GM12878 (cell line): ENCODE results near the gene SMAD9. TPM values are rescaled to one million over a fixed set of nuclear protein-coding genes. Genes with fewer than 3 reads are reported as not detected.

ENCODE experiments used
- ATF3 ChIP-seq: IDR thresholded peaks from 2 replicates; pipeline ENCODE4 v1.6.1; 2011; ENCODE audit warnings: low read depth, mild to moderate bottlenecking, low read length, moderate library complexity, borderline replicate concordance; ENCODE audit errors: extremely low read depth
- CTCF ChIP-seq, 3 experiments: IDR thresholded peaks in 2 of 3; conservative IDR thresholded peaks in 1 of 3; 2 replicates each; pipeline ENCODE4 v1.5.1; 2011; ENCODE audit warnings: low read depth in 3 of 3, low read length in 3 of 3, mild to moderate bottlenecking in 3 of 3, control low read depth in 2 of 3, moderate library complexity in 2 of 3, inconsistent platforms in 1 of 3, mixed read lengths in 1 of 3; ENCODE audit not compliant: control insufficient read depth in 2 of 3, insufficient read depth in 1 of 3; ENCODE audit errors: extremely low read depth in 1 of 3
- ESRRA ChIP-seq: IDR thresholded peaks from 2 replicates; pipeline ENCODE4 v1.6.1; 2012; ENCODE audit warnings: mild to moderate bottlenecking, low read length, improper control_type of control experiment
- FOXM1 ChIP-seq: IDR thresholded peaks from 2 replicates; pipeline ENCODE4 v1.6.1; 2012; ENCODE audit warnings: low read depth, mild to moderate bottlenecking, inconsistent platforms, low read length, moderate library complexity
- IRF4 ChIP-seq: IDR thresholded peaks from 2 replicates; pipeline ENCODE4 v1.6.1; 2011; ENCODE audit warnings: low read depth, low read length
- KLF5 ChIP-seq: fragments of 450-650 bp; IDR thresholded peaks from 2 replicates; pipeline ENCODE4 v1.6.1; 2014; ENCODE audit warnings: mild to moderate bottlenecking; ENCODE audit not compliant: partially characterized antibody
- NR2F1 ChIP-seq: fragments of 450-650 bp; conservative IDR thresholded peaks from 2 replicates; pipeline ENCODE4 v1.6.1; 2017; ENCODE audit warnings: mild to moderate bottlenecking
- POU2F2 ChIP-seq: IDR thresholded peaks from 3 replicates; pipeline ENCODE4 v1.6.1; 2011; ENCODE audit warnings: low read depth, mild to moderate bottlenecking, low read length, borderline replicate concordance
- RBBP5 ChIP-seq: fragments of 200-600 bp; sonication (generic); conservative IDR thresholded peaks from 2 replicates; pipeline ENCODE4 v1.6.1; 2016
- SMARCA5 ChIP-seq: fragments of 450-650 bp; IDR thresholded peaks from 2 replicates; pipeline ENCODE4 v1.6.1; 2017; ENCODE audit warnings: mild to moderate bottlenecking
- SP1 ChIP-seq: IDR thresholded peaks from one replicate; pipeline ENCODE4 v1.6.1; 2011; ENCODE audit warnings: low read depth, low read length
- SREBF2 ChIP-seq: IDR thresholded peaks from 2 replicates; pipeline ENCODE4 v1.6.1; 2012; ENCODE audit warnings: mild to moderate bottlenecking, low read length
- STAT3 ChIP-seq: IDR thresholded peaks from 2 replicates; pipeline ENCODE4 v1.6.1; 2011; ENCODE audit warnings: low read depth, low read length, improper control_type of control experiment
- TBL1XR1 ChIP-seq: IDR thresholded peaks from 2 replicates; pipeline ENCODE4 v1.6.1; 2012; ENCODE audit warnings: low read depth, low read length, improper control_type of control experiment
- WRNIP1 ChIP-seq: IDR thresholded peaks from 2 replicates; pipeline ENCODE4 v1.6.1; 2011; ENCODE audit warnings: low read depth, low read length, improper control_type of control experiment, borderline replicate concordance
- ZBTB4 ChIP-seq: fragments of 450-650 bp; formaldehyde crosslinking; IDR thresholded peaks from 2 replicates; pipeline ENCODE4 v1.4.0; 2022; ENCODE audit warnings: mild to moderate bottlenecking, moderate library complexity
- ZNF217 ChIP-seq: fragments of 450-650 bp; IDR thresholded peaks from 2 replicates; pipeline ENCODE4 v1.6.1; 2017; ENCODE audit warnings: antibody characterized with exemption, mild to moderate bottlenecking
- ZNF24 ChIP-seq: fragments of 450-650 bp; IDR thresholded peaks from 2 replicates; pipeline ENCODE4 v1.6.1; 2017; ENCODE audit warnings: antibody characterized with exemption, mild to moderate bottlenecking
- ZNF384 ChIP-seq: IDR thresholded peaks from 2 replicates; pipeline ENCODE4 v1.6.1; 2012; ENCODE audit warnings: low read depth, mild to moderate bottlenecking, low read length, improper control_type of control experiment, borderline replicate concordance
- ZNF592 ChIP-seq: fragments of 450-650 bp; IDR thresholded peaks from 2 replicates; pipeline ENCODE4 v1.6.1; 2017; ENCODE audit warnings: mild to moderate bottlenecking, moderate library complexity
- polyA plus RNA-seq, 11 experiments: library from polyadenylated mRNA; depleted of rRNA in 4 of 11; unstranded in 6 of 11; stranded (reverse) in 5 of 11; fragments of >200 nt; fragmentation: Nextera tagmentation in 4 of 11; fragmentation: Illumina TruSeq in 1 of 11; extraction: Ambion mirVana in 4 of 11; extraction: Trizol in 1 of 11; gene quantifications; 1 replicate in 1 of 11; 2 replicates in 10 of 11; pipeline versions ENCODE4 v1.2.1 to v1.2.3, GENCODE V29; 2011 to 2016; ENCODE audit warnings: inconsistent platforms in 2 of 11, missing spikeins in 2 of 11, low read depth in 1 of 11
- total RNA-seq, 4 experiments: library from RNA; depleted of rRNA in 3 of 4; stranded (reverse); fragments of >200 nt in 3 of 4; fragmentation: Illumina TruSeq in 1 of 4; extraction: Trizol in 1 of 4; gene quantifications; 2 replicates each; pipeline versions ENCODE4 v1.2.1 to v1.2.3, GENCODE V29; 2013 to 2021

Gene SMAD9
- total and polyA plus RNA-seq, 10 of the 15 experiments (the other 5 are each of a cell fraction or from before 2014, with no cell fraction given) = 0.22 to 0.69 (median 0.42) TPM; not detected in 6

- TF ChIP-seq ZNF592 (no peak), ZNF384 (no peak), KLF5 (peak; percentile 97), WRNIP1 (no peak), CTCF (IDR thresholded peaks at IDR 0.05 in 2 of 3, conservative IDR thresholded peaks at IDR 0.05 in 1 of 3; ENCODE audit: control insufficient read depth in 2 of 3, extremely low read depth in 1 of 3, insufficient read depth in 1 of 3, low read depth in 3 of 3, low read length in 3 of 3) (no peak), ZNF217 (no peak), RBBP5 (no peak), ATF3 (no peak), ZBTB4 (no peak), IRF4 (0 out of 2 replicates have a peak, but pooled peaks have one; percentile 17), POU2F2 (no peak), ESRRA (no peak), STAT3 (no peak), FOXM1 (no peak), SREBF2 (peak; percentile 63; the same call in 1 of the 2 replicates), SMARCA5 (0 out of 2 replicates have a peak, but pooled peaks have one; percentile 30), ZNF24 (peak; percentile 97), NR2F1 (no peak), SP1 (no peak), TBL1XR1 (no peak)
These were observed 99.8 kb downstream of the SMAD9 start (continued) for GRCh38 chr13:36820222-36820621.
